ENCODE measurements around the gene YWHAG. TPM values are rescaled to one million over a fixed set of nuclear protein-coding genes. Genes with fewer than 3 reads are reported as not detected.

The YWHAG gene
- total RNA-seq, 1 donor from 2014 or later = 190 TPM

DNA sequence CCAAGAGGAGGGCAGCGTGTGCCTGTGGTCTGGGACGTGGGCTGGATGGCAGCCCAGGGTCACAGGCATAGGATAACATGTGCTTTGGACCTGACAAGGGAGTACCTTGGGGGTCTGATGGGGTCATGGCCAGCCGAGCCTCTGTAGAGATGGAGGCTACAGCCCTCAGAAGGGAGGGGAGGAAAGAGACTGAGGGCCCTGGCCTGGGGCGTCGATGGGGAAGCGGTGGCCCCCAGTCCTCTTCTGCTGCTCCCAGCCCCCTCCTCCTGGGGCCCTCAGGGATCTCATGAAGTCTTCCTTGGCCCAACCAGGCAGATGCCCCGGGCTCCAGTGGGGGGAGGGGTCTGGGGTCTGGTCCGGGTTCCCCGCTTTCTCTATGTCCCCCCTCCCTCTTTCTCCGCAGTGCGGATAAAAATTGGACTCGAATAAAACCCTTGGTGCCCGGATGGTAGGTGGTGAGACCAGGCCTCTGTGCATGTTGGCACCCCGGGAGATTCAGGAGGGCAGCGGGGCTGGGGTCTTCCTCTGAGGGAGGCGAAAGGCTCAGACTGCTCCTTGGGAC, 71.9 kb downstream of the YWHAG start:
- H3K9me3 Mint-ChIP-seq = no peaks in the 10 kb centered on the region
- no peaks in the 10 kb centered on the region for H3K79me2 ChIP-seq (ENCODE audit: low read depth)

GRCh38 chr7:76285604-76286374, 73.0 kb downstream of the YWHAG start:
- Histone ChIP-seq H3K27ac (no peak overlapping the region), H3K9ac (no peak overlapping the region), H3K36me3 (no peaks in the 10 kb centered on the region), H2AFZ (replicated peaks) (no peak overlapping the region), H3K27me3 (peaks cover 40% of the 10 kb centered on the region), H4K20me1 (ENCODE audit: low read depth) (peaks cover 4% of the 10 kb centered on the region), H3K79me2 (ENCODE audit: low read depth) (no peaks in the 10 kb centered on the region), H3K4me3 (no peak overlapping the region), H3K9me3 (ENCODE audit: low read depth) (no peaks in the 10 kb centered on the region), H3K4me2 (no peak overlapping the region), H3F3A (ENCODE audit: low read depth) (peaks cover 22% of the 10 kb centered on the region), H3K4me1 (peaks cover 4% of the 10 kb centered on the region)
- TF ChIP-seq EZH2 (IDR thresholded peaks at IDR 0.05) (no peak), EZH2phosphoT487 (IDR thresholded peaks at IDR 0.05) (no peak), CTCF (IDR thresholded peaks at IDR 0.05) (no peak)
- no peaks in the 10 kb centered on the region for H3K9me3 Mint-ChIP-seq
- DNase-seq (ENCODE audit: low spot score) = no peak
- H3K4me3 Mint-ChIP-seq = no peak overlapping the region
- no peaks in the 10 kb centered on the region for H3K36me3 Mint-ChIP-seq
- H3K27ac Mint-ChIP-seq = no peak overlapping the region
- peaks cover 19% of the 10 kb centered on the region for H3K4me1 Mint-ChIP-seq
- H3K27me3 Mint-ChIP-seq (ENCODE audit: insufficient read depth, low read depth) = peaks cover 26% of the 10 kb centered on the region

More for the DNA sequence above, 71.9 kb downstream of the YWHAG start:
- Mint-ChIP-seq H3K4me1 (peaks cover 22% of the 10 kb centered on the region), H3K4me3 (no peak overlapping the region), H3K36me3 (no peaks in the 10 kb centered on the region), H3K27me3 (ENCODE audit: insufficient read depth, low read depth) (peaks cover 23% of the 10 kb centered on the region), H3K27ac (no peak overlapping the region)
- Histone ChIP-seq H3K4me3 (no peak overlapping the region), H4K20me1 (ENCODE audit: low read depth) (peaks cover 4% of the 10 kb centered on the region), H3K27me3 (peaks cover 28% of the 10 kb centered on the region), H3K9ac (no peak overlapping the region), H3K36me3 (no peaks in the 10 kb centered on the region), H3K27ac (no peak overlapping the region), H3F3A (ENCODE audit: low read depth) (peaks cover 18% of the 10 kb centered on the region), H3K4me2 (no peak overlapping the region), H2AFZ (replicated peaks) (no peak overlapping the region), H3K9me3 (ENCODE audit: low read depth) (no peaks in the 10 kb centered on the region), H3K4me1 (no peaks in the 10 kb centered on the region)
- TF ChIP-seq CTCF (IDR thresholded peaks at IDR 0.05) (no peak), EZH2phosphoT487 (IDR thresholded peaks at IDR 0.05) (no peak), EZH2 (IDR thresholded peaks at IDR 0.05) (no peak)
- no peak for DNase-seq (ENCODE audit: low spot score)

DNA sequence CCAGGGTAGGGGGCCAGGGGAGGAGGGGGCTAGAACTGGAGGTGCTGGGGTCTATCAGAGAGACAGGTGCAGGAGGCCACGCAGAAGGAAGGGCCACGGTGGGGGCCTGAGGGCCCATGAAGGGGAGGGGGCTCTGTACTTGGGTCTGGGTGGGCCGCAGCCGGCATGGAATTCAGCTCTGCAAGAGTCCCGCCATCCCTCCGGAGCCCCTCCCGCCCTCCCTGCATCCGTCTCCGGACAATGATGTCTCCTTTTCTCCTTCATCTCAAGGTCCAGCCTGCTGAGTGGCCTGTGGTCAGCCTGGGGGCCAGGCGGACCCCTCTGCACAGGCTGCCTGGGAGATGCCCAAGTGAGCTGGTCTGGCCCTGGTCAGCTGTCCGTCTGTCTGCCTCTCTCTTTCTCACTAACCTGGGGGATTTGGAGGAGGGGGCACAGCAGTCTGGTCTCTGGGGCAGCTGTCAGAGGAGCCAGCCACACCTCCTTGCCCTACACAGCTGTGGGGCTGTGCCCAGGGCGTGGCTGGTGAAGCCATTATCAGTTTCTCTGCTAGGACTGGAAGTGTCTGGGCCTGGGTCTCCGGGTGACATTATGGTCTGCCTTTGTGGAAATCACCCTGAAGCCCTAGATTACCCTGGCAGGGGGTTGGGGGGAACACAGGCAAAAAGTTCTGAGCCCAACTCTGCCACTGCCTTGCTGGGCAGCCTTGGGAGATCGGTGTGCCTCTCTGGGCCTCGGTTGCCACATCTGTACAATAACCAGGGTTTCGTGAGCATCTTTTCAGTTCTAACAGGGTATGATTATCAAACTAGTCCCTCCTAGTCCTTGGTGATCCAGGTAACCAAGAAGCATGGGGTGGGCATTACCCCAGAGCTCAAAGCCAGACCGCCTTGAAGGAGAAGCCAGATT, 75.3 kb downstream of the YWHAG start:
- DNase-seq (ENCODE audit: low spot score) = peak; percentile 36
- H3K9me3 ChIP-seq (ENCODE audit: low read depth) = no peaks in the 10 kb centered on the region
- H3K27me3 Mint-ChIP-seq (ENCODE audit: insufficient read depth, low read depth) = peaks cover 41% of the 10 kb centered on the region
- H3K36me3 ChIP-seq = no peaks in the 10 kb centered on the region
- peak overlapping the region; percentile 92 for H3K4me2 ChIP-seq
- peaks cover 8% of the 10 kb centered on the region for H3K4me1 ChIP-seq
- peak overlapping the region; percentile 83 for H3K4me3 Mint-ChIP-seq
- no peaks in the 10 kb centered on the region for H3K9me3 Mint-ChIP-seq
- peak overlapping the region; percentile 76 for H3K4me3 ChIP-seq
- no peak overlapping the region for H3K27ac ChIP-seq
- H3F3A ChIP-seq (ENCODE audit: low read depth) = peaks cover 23% of the 10 kb centered on the region
- H3K9ac ChIP-seq = no peak overlapping the region
- no peaks in the 10 kb centered on the region for H3K79me2 ChIP-seq (ENCODE audit: low read depth)
- H3K4me1 Mint-ChIP-seq = peaks cover 21% of the 10 kb centered on the region
- no peaks in the 10 kb centered on the region for H3K36me3 Mint-ChIP-seq
- H3K27me3 ChIP-seq = peaks cover 62% of the 10 kb centered on the region
- H3K27ac Mint-ChIP-seq = no peak overlapping the region
- H2AFZ ChIP-seq (replicated peaks) = peak overlapping the region; percentile 90
- H4K20me1 ChIP-seq (ENCODE audit: low read depth) = peaks cover 9% of the 10 kb centered on the region
- TF ChIP-seq CTCF (IDR thresholded peaks at IDR 0.05) = no peak
- no peak for TF ChIP-seq EZH2 (IDR thresholded peaks at IDR 0.05)
- TF ChIP-seq EZH2phosphoT487 (IDR thresholded peaks at IDR 0.05) = no peak

All from neural progenitor cell (in vitro differentiated cells).